Ishikawa (cell line): Measurements from ENCODE around the gene PADI6.

Source experiments
- CEBPB ChIP-seq: IDR thresholded peaks from 2 replicates; pipeline ENCODE4 v1.6.1; 2012
- EGR1 ChIP-seq: IDR thresholded peaks from 2 replicates; pipeline ENCODE4 v1.6.1; 2012
- FOXM1 ChIP-seq: IDR thresholded peaks from 2 replicates; pipeline ENCODE4 v1.6.1; 2012; ENCODE audit warnings: low read depth, borderline replicate concordance
- MAX ChIP-seq: IDR thresholded peaks from 2 replicates; pipeline ENCODE4 v1.6.1; 2012
- RAD21 ChIP-seq: IDR thresholded peaks from 2 replicates; pipeline ENCODE4 v1.6.1; 2012; ENCODE audit warnings: low read depth
- REST ChIP-seq: IDR thresholded peaks from 2 replicates; pipeline ENCODE4 v1.6.1; 2012; ENCODE audit warnings: low read depth, mild to moderate bottlenecking
- ZBTB7A ChIP-seq: IDR thresholded peaks from 2 replicates; pipeline ENCODE4 v1.6.1; 2012; ENCODE audit warnings: low read depth

The PADI6 gene

GRCh38 chr1:17442841-17443240 is 70.8 kb downstream of the PADI6 start:
- TF ChIP-seq FOXM1, result no peak
- TF ChIP-seq MAX, result no peak
- TF ChIP-seq REST, result no peak
- no peak for TF ChIP-seq ZBTB7A
- no peak for TF ChIP-seq CEBPB
- no peak for TF ChIP-seq RAD21

- TF ChIP-seq EGR1 (no peak), CEBPB (peak; percentile 61; the same call in 1 of the 2 replicates)
Measured at GRCh38 chr1:17447501-17447992, 75.6 kb downstream of the PADI6 start.
